Subcutaneous adipose tissue (tissue), 4 donors: ENCODE results near the gene PRDM5. TPM values are rescaled to one million over a fixed set of nuclear protein-coding genes. Genes with fewer than 3 reads are reported as not detected.

Source experiments
- CTCF ChIP-seq: fragments of 450-650 bp; IDR thresholded peaks from one replicate; pipeline ENCODE4 v1.5.1; 2016; ENCODE audit warnings: low read depth, mild to moderate bottlenecking, control low read depth, antibody characterized with exemption, moderate library complexity
- total RNA-seq, 4 donors: library from RNA; depleted of rRNA; stranded (reverse); fragments of >200 nt; gene quantifications; one replicate each; pipeline ENCODE4 v1.1.0, GENCODE V29; 2016

PRDM5 gene
- total RNA-seq, 4 donors from 2014 or later = 7.3 to 15.4 (median 11.1) TPM

- TF ChIP-seq CTCF = no peak
These were observed 248.8 kb downstream of the PRDM5 start for GRCh38 chr4:120673696-120674095.

GRCh38 chr4:120672558-120673147, 249.9 kb downstream of the PRDM5 start:
- TF ChIP-seq CTCF = no peak

- TF ChIP-seq CTCF = no peak
These were observed 250.4 kb downstream of the PRDM5 start for GRCh38 chr4:120672076-120672475.

- TF ChIP-seq CTCF = no peak
These were observed 251.0 kb downstream of the PRDM5 start for GRCh38 chr4:120671538-120671937.

GRCh38 chr4:120667102-120667501, 255.4 kb downstream of the PRDM5 start:
- no peak for TF ChIP-seq CTCF

- no peak for TF ChIP-seq CTCF
These were observed 257.7 kb downstream of the PRDM5 start for GRCh38 chr4:120664851-120665250.

- TF ChIP-seq CTCF = no peak
These were observed 262.8 kb downstream of the PRDM5 start for GRCh38 chr4:120659616-120660170.
